ENCODE data around the gene CHTF18. TPM values are rescaled to one million over a fixed set of nuclear protein-coding genes. Genes with fewer than 3 reads are reported as not detected.

CHTF18 gene
- total and polyA plus RNA-seq, 9 of the 15 experiments (the other 6 are each of a cell fraction or from before 2014, with no cell fraction given): 2.5 to 123 (median 17.0) TPM

- peaks cover 8% of the 10 kb centered on the region; the same call in 1 of the 3 replicates for H3K36me3 ChIP-seq (ENCODE audit: control insufficient read depth, insufficient read depth, low read length)
- H3K9me3 ChIP-seq (replicated peaks; ENCODE audit: control insufficient read depth, insufficient read depth, low read depth, low read length): no peaks in the 10 kb centered on the region
- H3K4me3 ChIP-seq: no peak overlapping the region
- TF ChIP-seq NCOA2 (IDR thresholded peaks at IDR 0.05; ENCODE audit: partially characterized antibody in 2 of 2): no peak
- TF ChIP-seq MAX (CRISPR knock-in tag; IDR thresholded peaks at IDR 0.05): peak; percentile 66
- H2AFZ ChIP-seq (ENCODE audit: low read depth, low read length): no peak overlapping the region
- in situ Hi-C loops (cut with MboI) (no loop called here), intact Hi-C loops (cut with micrococcal nuclease) (no loop called here)
- H3K27me3 ChIP-seq (ENCODE audit: control insufficient read depth in 2 of 2, insufficient read depth in 2 of 2, low read length in 2 of 2): peaks cover 0 to 11% of the 10 kb centered on the region in 2 experiments; a peak in 2 of 5 replicates
- WGBS (ENCODE audit: insufficient coverage, low coverage, missing lambda C conversion rate): 32% methylated on average over 16 of the region's 16 CpGs
- no peaks in the 10 kb centered on the region for H3K79me2 ChIP-seq (ENCODE audit: control insufficient read depth, insufficient read depth, low read length)
- H4K20me1 ChIP-seq (replicated peaks; ENCODE audit: control insufficient read depth, insufficient read depth, low read length): peaks cover 10% of the 10 kb centered on the region
- no peak for FAIRE-seq
- no peak for DNase-seq (ENCODE audit: extremely low read depth in 1 of 4, low spot score in 3 of 4)
- no peak overlapping the region for H3K4me2 ChIP-seq (ENCODE audit: insufficient read depth, low read length)
- ChIA-PET POLR2A (interaction anchor here (0.6 to 1.1 kb wide), 3 partner anchors 10 to 552 kb away, joined by 3 to 7 read pairs (median 5); no protein-coding TSS in a partner anchor), CTCF (ENCODE audit: low intra/inter-chr PET ratio) (no interaction called here)
- no peak overlapping the region; a peak in 1 of 4 replicates for H3K9ac ChIP-seq (ENCODE audit: insufficient read depth in 1 of 2, low read depth in 2 of 2, low read length in 2 of 2)
- BruUV-seq (replicated peaks): no TSS peak
- H3K27ac ChIP-seq (ENCODE audit: extremely low read depth, low read depth, low read length): no peak overlapping the region
- ATAC-seq: no peak
- H3K4me1 ChIP-seq (replicated peaks in 1 of 2; ENCODE audit: control insufficient read depth in 2 of 2, insufficient read depth in 2 of 2, low read length in 2 of 2): peaks cover 5 to 76% of the 10 kb centered on the region in 2 experiments; a peak in 3 of 5 replicates
- H3K9me1 ChIP-seq (ENCODE audit: control insufficient read depth, insufficient read depth, low read length): no peaks in the 10 kb centered on the region
These were observed 8.1 kb upstream of the CHTF18 start for GRCh38 chr16:780296-780695.

GRCh38 chr16:781346-782010 is 6.9 kb upstream of the CHTF18 start:
- Histone ChIP-seq H3K79me2 (ENCODE audit: control insufficient read depth, insufficient read depth, low read length) (no peaks in the 10 kb centered on the region), H2AFZ (ENCODE audit: low read depth, low read length) (no peak overlapping the region), H3K27me3 (ENCODE audit: control insufficient read depth in 2 of 2, insufficient read depth in 2 of 2, low read length in 2 of 2) (peaks cover 0 to 11% of the 10 kb centered on the region in 2 experiments; a peak in 2 of 5 replicates), H4K20me1 (replicated peaks; ENCODE audit: control insufficient read depth, insufficient read depth, low read length) (peaks cover 10% of the 10 kb centered on the region), H3K27ac (ENCODE audit: extremely low read depth, low read depth, low read length) (no peak overlapping the region), H3K4me3 (no peak overlapping the region), H3K36me3 (ENCODE audit: control insufficient read depth, insufficient read depth, low read length) (peaks cover 19% of the 10 kb centered on the region; the same call in 1 of the 3 replicates), H3K4me2 (ENCODE audit: insufficient read depth, low read length) (no peak overlapping the region), H3K9ac (ENCODE audit: insufficient read depth in 1 of 2, low read depth in 2 of 2, low read length in 2 of 2) (0 out of 4 replicates have a peak overlapping the region, but pooled peaks of 1 of the 2 experiments have one; percentile 20), H3K9me1 (ENCODE audit: control insufficient read depth, insufficient read depth, low read length) (no peaks in the 10 kb centered on the region), H3K4me1 (replicated peaks in 1 of 2; ENCODE audit: control insufficient read depth in 2 of 2, insufficient read depth in 2 of 2, low read length in 2 of 2) (peaks cover 5 to 80% of the 10 kb centered on the region in 2 experiments; a peak in 3 of 5 replicates), H3K9me3 (replicated peaks; ENCODE audit: control insufficient read depth, insufficient read depth, low read depth, low read length) (no peaks in the 10 kb centered on the region)
- intact Hi-C loops (cut with micrococcal nuclease): no loop called here
- WGBS (ENCODE audit: insufficient coverage, low coverage, missing lambda C conversion rate): 11% methylated on average over 19 of the region's 19 CpGs
- DNase-seq (ENCODE audit: extremely low read depth in 1 of 4, low spot score in 3 of 4) (no peak), FAIRE-seq (no peak), ATAC-seq (no peak)
- ChIA-PET CTCF (ENCODE audit: low intra/inter-chr PET ratio) (no interaction called here), POLR2A (interaction anchor here (1.0 to 2.9 kb wide), 3 partner anchors 9 to 66 kb away, joined by 3 to 11 read pairs (median 4); no protein-coding TSS in a partner anchor)
- in situ Hi-C loops (cut with MboI): no loop called here
- BruUV-seq (replicated peaks): no TSS peak
- TF ChIP-seq REST (IDR thresholded peaks at IDR 0.05; ENCODE audit: borderline replicate concordance) (no peak), REST (CRISPR knock-in tag; IDR thresholded peaks at IDR 0.05; ENCODE audit: low read depth) (no peak)
